ENCODE data around the gene GATAD2A. TPM values are rescaled to one million over a fixed set of nuclear protein-coding genes. Genes with fewer than 3 reads are reported as not detected.
A peak's percentile ranks its signal among the peaks of the same experiment; 100 is the strongest.

Gene GATAD2A
- total and polyA plus RNA-seq, 2 of the 13 experiments (the other 11 are each of a cell fraction or from before 2014, with no cell fraction given) = 16.8 to 28.6 TPM

GRCh38 chr19:19404879-19405860 is at the start of gene GATAD2A (continued):
- TF ChIP-seq HMG20A (CRISPR knock-in tag; IDR thresholded peaks at IDR 0.05; ENCODE audit: borderline replicate concordance) (0 out of 2 replicates have a peak, but pooled peaks have one; percentile 25), ZNF430 (CRISPR knock-in tag; IDR thresholded peaks at IDR 0.05) (peak; percentile 76; the same call in 1 of the 2 replicates), SMAD3 (CRISPR knock-in tag; IDR thresholded peaks at IDR 0.05) (no peak), ZNF281 (CRISPR knock-in tag; IDR thresholded peaks at IDR 0.05; ENCODE audit: borderline replicate concordance) (peak; percentile 30; the same call in 1 of the 2 replicates), MTA3 (CRISPR knock-in tag; IDR thresholded peaks at IDR 0.05) (0 out of 2 replicates have a peak, but pooled peaks have one; percentile 70), ZNF572 (CRISPR knock-in tag; IDR thresholded peaks at IDR 0.05) (peak; percentile 94; the same call in 1 of the 2 replicates), RNF2 (conservative IDR thresholded peaks at IDR 0.05; ENCODE audit: low read depth) (peak; percentile 79), ZNF776 (CRISPR knock-in tag; IDR thresholded peaks at IDR 0.05) (peak; percentile 99), ARID2 (CRISPR knock-in tag; IDR thresholded peaks at IDR 0.05; ENCODE audit: borderline replicate concordance) (peak; percentile 99), CENPX (CRISPR knock-in tag; IDR thresholded peaks at IDR 0.05) (no peak), ATF7 (IDR thresholded peaks at IDR 0.05) (no peak), ATF7 (CRISPR knock-in tag; IDR thresholded peaks at IDR 0.05) (peak; percentile 66; the same call in 1 of the 2 replicates), MXD3 (CRISPR knock-in tag; IDR thresholded peaks at IDR 0.05) (peak; percentile 97), AHDC1 (CRISPR knock-in tag; IDR thresholded peaks at IDR 0.05; ENCODE audit: borderline replicate concordance) (peak; percentile 40; the same call in 1 of the 2 replicates), ZBED4 (CRISPR knock-in tag; IDR thresholded peaks at IDR 0.05; ENCODE audit: borderline replicate concordance) (0 out of 2 replicates have a peak, but pooled peaks have one; percentile 38)
